ENCODE measurements around the gene HDAC3. TPM values are rescaled to one million over a fixed set of nuclear protein-coding genes. Genes with fewer than 3 reads are reported as not detected.
"Not testable (repeated sequence)": the region's sequence is repeated elsewhere in the genome, so short reads cannot be mapped to it uniquely, and the experiment has no call there.

The HDAC3 gene
- total RNA-seq, 2 donors from 2014 or later = 21.1 to 29.8 TPM

GRCh38 chr5:141611289-141611688, 25.4 kb downstream of the HDAC3 start:
- ATAC-seq (no peak), DNase-seq (no peak)
- intact Hi-C loops (cut with DNase I) = no loop called here

DNA sequence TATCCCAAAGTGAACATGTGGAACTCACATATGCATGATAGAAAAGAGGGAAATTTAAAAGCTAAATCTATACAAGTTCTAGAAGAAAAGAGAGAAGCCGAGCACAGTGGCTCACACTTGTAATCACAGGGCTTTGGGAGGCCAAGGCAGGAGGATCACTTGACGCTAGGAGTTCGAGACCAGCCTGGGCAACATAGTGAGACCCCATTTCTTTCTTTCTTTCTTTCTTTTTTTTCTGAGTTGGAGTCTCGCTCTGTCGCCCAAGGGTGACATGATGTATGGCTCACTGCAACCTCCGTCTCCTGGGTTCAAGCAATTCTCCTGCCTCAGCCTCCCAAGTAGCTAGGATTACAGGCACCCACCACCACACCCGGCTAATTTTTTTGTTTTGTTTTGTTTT, 26.7 kb downstream of the HDAC3 start:
- DNase-seq; intact Hi-C loops (cut with DNase I); ATAC-seq: not testable (repeated sequence)

DNA sequence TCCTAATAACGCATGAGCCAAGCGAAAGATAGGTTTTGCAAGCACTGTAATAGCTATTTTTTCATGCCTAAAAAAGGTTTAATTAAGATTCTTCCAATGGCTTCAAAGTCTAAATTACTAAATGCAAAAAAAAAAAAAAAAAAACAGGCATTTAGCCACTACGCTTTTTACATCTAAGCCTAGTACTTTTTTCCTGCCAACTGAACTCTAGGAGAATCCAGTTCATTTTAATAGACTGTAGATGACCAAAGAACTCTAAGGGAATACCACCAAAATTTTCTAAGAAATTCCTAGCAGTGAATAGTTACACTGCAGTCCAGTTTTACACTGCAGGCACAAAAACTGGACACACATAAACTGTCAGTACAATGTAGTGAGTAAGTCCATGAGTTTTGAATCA, 27.6 kb downstream of the HDAC3 start:
- intact Hi-C loops (cut with DNase I) = no loop called here
- no peak for DNase-seq
- ATAC-seq = no peak

DNA sequence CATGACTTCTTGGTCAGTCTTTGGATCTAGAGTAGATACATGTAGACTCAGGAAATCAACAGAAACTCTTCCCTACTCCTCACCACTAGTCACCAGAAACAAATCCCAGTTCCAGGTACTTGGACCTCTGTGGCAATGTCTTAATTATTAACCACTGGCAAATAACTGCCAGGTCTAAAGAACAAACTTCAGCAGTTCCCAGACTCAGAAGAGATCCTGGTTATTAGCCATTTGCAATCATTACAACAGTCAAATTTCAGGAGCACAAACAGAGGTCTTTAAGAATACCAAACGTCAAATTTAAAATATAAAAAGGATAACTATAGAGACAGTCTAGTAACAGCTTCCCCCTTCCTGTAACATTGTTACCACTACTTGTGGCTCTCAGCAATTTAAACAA, 28.1 kb downstream of the HDAC3 start:
- intact Hi-C loops (cut with DNase I) = no loop called here
- ATAC-seq = no peak
- DNase-seq = no peak

DNA sequence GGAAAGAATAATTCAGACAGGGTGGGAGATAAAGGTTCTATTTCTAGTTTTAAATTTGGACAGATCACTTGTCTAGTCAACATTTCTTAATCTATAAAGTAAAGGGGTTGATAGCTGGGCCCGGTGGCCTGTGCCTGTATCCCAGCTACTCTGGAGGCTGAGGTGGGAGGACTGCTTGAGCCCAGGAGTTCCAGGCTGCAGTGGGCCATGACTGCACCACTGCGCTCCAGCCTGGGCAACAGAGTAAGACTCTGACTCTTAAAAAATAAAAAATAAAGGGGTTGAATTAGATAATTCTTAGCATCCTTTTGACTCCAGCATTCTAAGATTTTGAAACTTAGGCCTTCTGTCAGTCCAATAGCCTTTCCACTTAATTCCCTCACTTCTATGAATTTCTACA, 28.6 kb downstream of the HDAC3 start:
- intact Hi-C loops (cut with DNase I) = no loop called here
- no peak for DNase-seq
- ATAC-seq = no peak

- ATAC-seq = peak; percentile 74 to 90
- intact Hi-C loops (cut with DNase I) = no loop called here
- DNase-seq = peak; percentile 55
These were observed 30.9 kb downstream of the HDAC3 start for GRCh38 chr5:141605523-141606277.

DNA sequence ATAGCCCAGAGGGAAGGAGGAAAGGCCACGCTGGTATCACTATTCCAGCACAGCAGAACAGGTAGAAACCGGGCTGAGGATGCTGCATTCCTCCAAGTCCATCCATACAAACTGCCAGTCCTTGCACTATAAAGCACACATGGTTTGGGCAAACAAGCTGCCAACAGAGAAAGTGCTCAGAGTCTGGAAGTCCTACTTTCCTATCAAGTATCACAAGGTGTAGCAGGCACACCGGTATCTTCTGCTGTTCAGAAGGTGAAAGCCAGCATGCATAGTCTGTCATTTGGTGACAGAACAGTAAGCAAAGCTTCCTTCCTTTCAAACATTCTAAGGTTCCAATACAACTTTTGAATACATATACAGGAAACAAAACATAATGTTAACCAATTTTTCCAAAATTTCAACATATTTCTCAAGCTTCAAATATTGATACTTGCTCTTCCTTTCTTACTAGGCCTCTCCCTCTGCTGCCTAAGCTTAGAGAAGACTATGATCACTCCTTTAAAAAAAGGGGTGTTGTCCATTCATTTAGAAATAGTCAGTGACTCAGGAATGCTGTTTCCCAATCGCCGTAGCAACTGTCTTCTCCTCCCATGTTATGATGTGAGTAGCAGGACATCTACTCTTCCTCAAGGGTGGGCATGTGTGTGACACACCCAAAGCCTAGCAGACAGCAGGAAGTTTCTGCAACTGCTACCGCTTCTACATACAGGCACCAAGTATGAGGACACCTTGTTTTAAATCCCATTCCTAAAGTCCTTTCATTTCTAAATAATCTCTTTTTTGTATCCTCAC, 32.5 kb downstream of the HDAC3 start:
- ATAC-seq = peak; percentile 85 to 96
- intact Hi-C loops (cut with DNase I) = no loop called here
- DNase-seq = peak; percentile 67

DNA sequence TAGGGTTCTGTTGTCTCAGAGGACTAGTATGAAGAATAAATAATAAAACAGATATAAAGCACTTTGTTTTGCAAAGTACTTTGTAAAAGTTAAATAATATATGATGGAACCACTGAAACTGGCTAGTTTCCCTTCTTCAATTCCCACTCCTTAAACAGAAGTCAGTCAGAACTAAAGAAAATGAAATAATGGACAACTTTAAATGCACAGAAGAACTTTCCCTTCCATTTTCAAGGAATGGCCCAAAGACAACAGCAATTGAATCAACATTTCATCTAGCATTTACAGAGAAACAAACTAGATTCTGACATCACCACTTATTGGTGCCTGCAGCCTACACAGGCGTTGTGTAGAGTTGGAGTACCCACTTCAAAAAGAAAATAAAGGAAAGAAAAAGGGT, 34.0 kb downstream of the HDAC3 start:
- ATAC-seq (no peak), DNase-seq (no peak)
- intact Hi-C loops (cut with DNase I) = no loop called here

GRCh38 chr5:141598391-141599345, 38.0 kb downstream of the HDAC3 start:
- ATAC-seq (peak; percentile 80 to 88), DNase-seq (no peak)
- intact Hi-C loops (cut with DNase I) = no loop called here

GRCh38 chr5:141597814-141598213, 38.8 kb downstream of the HDAC3 start:
- ATAC-seq (no peak), DNase-seq (no peak)
- intact Hi-C loops (cut with DNase I) = no loop called here

- no peak for ATAC-seq
- no peak for DNase-seq
- intact Hi-C loops (cut with DNase I) = no loop called here
These were observed 39.3 kb downstream of the HDAC3 start for GRCh38 chr5:141597394-141597793.

GRCh38 chr5:141596867-141597266, 39.8 kb downstream of the HDAC3 start:
- intact Hi-C loops (cut with DNase I) = no loop called here
- no peak for ATAC-seq
- no peak for DNase-seq

DNA sequence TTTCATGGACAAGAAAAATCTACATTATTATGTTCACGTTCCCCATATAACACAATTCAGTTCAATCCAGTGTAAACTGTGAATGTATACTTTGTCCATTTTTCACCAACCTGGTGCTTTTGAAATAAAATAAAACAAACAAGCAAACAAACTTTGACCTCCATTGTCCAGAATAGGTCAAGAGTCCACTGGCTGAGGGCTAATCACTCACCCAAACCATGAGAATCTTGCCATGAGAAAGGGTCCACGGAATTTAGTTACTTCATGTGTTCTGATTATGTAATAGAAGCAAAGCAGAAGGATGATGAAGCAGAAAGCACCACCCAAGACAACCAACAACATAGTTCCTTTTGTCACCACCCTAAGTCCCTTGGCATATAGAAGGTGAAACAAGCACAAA, 46.5 kb downstream of the HDAC3 start:
- DNase-seq (no peak), ATAC-seq (no peak)
- intact Hi-C loops (cut with DNase I) = no loop called here

GRCh38 chr5:141586246-141586645, 50.4 kb downstream of the HDAC3 start:
- DNase-seq = no peak
- intact Hi-C loops (cut with DNase I) = no loop called here
- ATAC-seq = no peak

GRCh38 chr5:141585594-141585993, 51.1 kb downstream of the HDAC3 start:
- intact Hi-C loops (cut with DNase I) = no loop called here
- ATAC-seq = no peak

DNA sequence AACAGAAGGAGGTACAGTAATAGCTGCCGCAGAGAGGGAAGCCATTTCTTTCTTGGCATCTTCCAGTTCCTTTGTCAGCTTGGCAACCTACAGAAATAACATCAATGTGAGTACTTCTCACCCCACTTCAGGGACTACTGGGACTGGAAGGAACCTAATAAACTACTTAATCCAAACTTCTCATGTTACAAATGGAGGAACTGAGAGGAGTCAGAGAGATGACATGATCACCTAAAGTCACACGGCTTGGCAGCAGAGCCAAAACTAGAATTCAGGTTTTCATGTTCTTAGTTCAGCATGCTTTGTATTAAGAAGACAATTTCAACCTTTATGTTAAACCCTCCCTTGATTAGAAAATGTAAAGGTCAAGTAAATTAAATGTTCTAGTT, 62.5 kb downstream of the HDAC3 start:
- intact Hi-C loops (cut with DNase I) = loop anchor here in 1 of 2 donors (10.0 kb wide), 1 partner anchor 359 kb away; the partner anchor contains the start of gene PCDHB13
- DNase-seq = no peak
- no peak for ATAC-seq

More at GRCh38 chr5:141585594-141585993, 51.1 kb downstream of the HDAC3 start:
- no peak for DNase-seq

DNA sequence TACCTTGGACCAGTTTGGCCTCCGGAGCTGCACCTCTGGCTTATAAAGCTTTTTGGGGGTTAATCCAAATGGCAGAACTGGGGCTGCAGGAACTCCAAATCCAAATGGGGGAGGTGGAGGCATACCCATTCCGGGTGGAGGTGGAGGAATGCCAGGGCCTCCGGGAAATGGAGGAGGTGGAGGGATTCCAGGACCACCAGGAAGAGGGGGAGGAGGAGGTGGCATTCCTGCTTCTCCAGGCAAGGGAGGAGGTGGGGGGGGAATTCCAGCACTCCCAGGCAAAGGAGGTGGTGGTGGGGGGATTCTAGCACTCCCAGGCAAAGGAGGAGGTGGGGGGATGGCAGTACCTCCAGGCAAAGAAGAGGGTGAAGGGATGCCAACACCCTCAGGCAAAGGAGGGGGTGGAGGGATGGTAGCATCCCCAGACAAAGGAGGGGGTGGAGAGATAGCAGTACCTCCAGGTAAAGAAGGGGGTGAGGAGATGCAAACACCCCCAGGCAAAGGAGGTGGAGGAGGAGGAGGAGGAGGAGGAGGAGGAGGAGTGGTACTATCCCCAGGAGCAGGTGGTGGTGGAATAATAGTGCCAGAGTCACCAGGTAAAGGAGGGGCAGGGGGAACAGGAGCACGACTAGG, 63.0 kb downstream of the HDAC3 start:
- DNase-seq = no peak
- no peak for ATAC-seq
- intact Hi-C loops (cut with DNase I) = loop anchor here in 1 of 2 donors (10.0 kb wide), 1 partner anchor 359 kb away; the partner anchor contains the start of gene PCDHB13

Data from left cardiac atrium (tissue), 4 donors.